Mesothelial cell of epicardium (in vitro differentiated cells): ENCODE data around the gene ADAMTS10. TPM values are rescaled to one million over a fixed set of nuclear protein-coding genes. Genes with fewer than 3 reads are reported as not detected.
"Not testable (repeated sequence)": the region's sequence is repeated elsewhere in the genome, so short reads cannot be mapped to it uniquely, and the experiment has no call there.

Experiments used
- DNase-seq, 2 experiments: peaks; one replicate each; pipeline ENCODE4 v3.0.0; 2021; ENCODE audit warnings: low spot score in 2 of 2; ENCODE audit not compliant: unreplicated experiment in 2 of 2
- H3K27ac Mint-ChIP-seq: 2 replicates; pipeline ENCODE4 v1.8.0; 2021; ENCODE audit warnings: mixed read lengths
- H3K27me3 Mint-ChIP-seq: 2 replicates; pipeline ENCODE4 v1.8.0; 2021; ENCODE audit warnings: low read depth, mixed read lengths
- H3K36me3 Mint-ChIP-seq: 2 replicates; pipeline ENCODE4 v1.8.0; 2021; ENCODE audit warnings: mixed read lengths
- H3K4me1 Mint-ChIP-seq: 2 replicates; pipeline ENCODE4 v1.8.0; 2021; ENCODE audit warnings: mixed read lengths
- H3K4me3 Mint-ChIP-seq: 2 replicates; pipeline ENCODE4 v1.8.0; 2021; ENCODE audit warnings: mild to moderate bottlenecking, moderate library complexity, mixed read lengths
- H3K9me3 Mint-ChIP-seq: 2 replicates; pipeline ENCODE4 v1.8.0; 2021; ENCODE audit warnings: mixed read lengths
- CTCF ChIP-seq: fragments of 200-600 bp; sonication (generic); IDR thresholded peaks from one replicate; pipeline ENCODE4 v1.5.0; 2021; ENCODE audit warnings: antibody characterized with exemption; ENCODE audit not compliant: unreplicated experiment
- total RNA-seq: library from RNA; stranded (reverse); gene quantifications from 3 replicates; pipeline ENCODE4 v1.2.1, GENCODE V29; 2021

The ADAMTS10 gene
- total RNA-seq, 1 donor from 2014 or later, result 182 TPM

GRCh38 chr19:8557642-8558238 is 52.8 kb downstream of the ADAMTS10 start:
- Mint-ChIP-seq H3K27me3 (no peaks in the 10 kb centered on the region), H3K4me1 (no peaks in the 10 kb centered on the region), H3K9me3 (no peaks in the 10 kb centered on the region), H3K27ac (peak overlapping the region; percentile 26), H3K36me3 (no peaks in the 10 kb centered on the region), H3K4me3 (no peak overlapping the region)
- TF ChIP-seq CTCF, result no peak
- DNase-seq, result no peak

DNA sequence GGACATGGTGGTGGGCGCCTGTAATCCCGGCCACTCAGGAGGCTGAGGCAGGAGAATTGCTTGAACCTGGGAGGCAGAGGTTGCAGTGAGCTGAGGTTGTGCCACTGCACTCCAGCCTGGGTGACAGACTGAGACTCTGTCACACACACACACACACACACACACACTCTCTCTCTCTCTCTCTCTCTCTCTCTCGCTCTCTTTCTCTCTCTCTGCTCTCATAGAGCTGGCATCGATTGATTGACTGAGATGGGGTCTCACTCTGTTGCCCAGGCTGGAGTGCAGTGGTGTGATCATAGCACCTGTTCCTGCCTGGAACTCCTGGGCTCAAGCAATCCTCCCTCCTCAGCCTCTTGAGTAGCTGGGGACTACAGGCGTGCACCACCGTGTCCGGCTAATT is 56.8 kb downstream of the ADAMTS10 start:
- H3K36me3 Mint-ChIP-seq, H3K27ac Mint-ChIP-seq, H3K4me1 Mint-ChIP-seq: not testable (repeated sequence)

GRCh38 chr19:8552810-8553209 is 57.7 kb downstream of the ADAMTS10 start:
- Mint-ChIP-seq H3K4me3 (no peak overlapping the region), H3K4me1 (no peaks in the 10 kb centered on the region), H3K36me3 (peaks cover 8% of the 10 kb centered on the region), H3K27ac (no peak overlapping the region), H3K9me3 (no peaks in the 10 kb centered on the region), H3K27me3 (no peaks in the 10 kb centered on the region)
- DNase-seq, result no peak
- no peak for TF ChIP-seq CTCF

More for the DNA sequence above, 56.8 kb downstream of the ADAMTS10 start:
- H3K27me3 Mint-ChIP-seq, H3K4me3 Mint-ChIP-seq, DNase-seq, H3K9me3 Mint-ChIP-seq: not testable (repeated sequence)

- H3K4me1 Mint-ChIP-seq, result no peaks in the 10 kb centered on the region
- no peaks in the 10 kb centered on the region for H3K27me3 Mint-ChIP-seq
- H3K27ac Mint-ChIP-seq, result no peak overlapping the region
- no peak for DNase-seq
- peaks cover 20% of the 10 kb centered on the region for H3K36me3 Mint-ChIP-seq
- H3K9me3 Mint-ChIP-seq, result no peaks in the 10 kb centered on the region
- TF ChIP-seq CTCF, result no peak
- no peak overlapping the region for H3K4me3 Mint-ChIP-seq
Measured at GRCh38 chr19:8550070-8550469, 60.4 kb downstream of the ADAMTS10 start.

- no peaks in the 10 kb centered on the region for H3K4me1 Mint-ChIP-seq
- no peaks in the 10 kb centered on the region for H3K9me3 Mint-ChIP-seq
- H3K27me3 Mint-ChIP-seq, result no peaks in the 10 kb centered on the region
- no peak overlapping the region for H3K4me3 Mint-ChIP-seq
- no peak overlapping the region for H3K27ac Mint-ChIP-seq
- no peak for TF ChIP-seq CTCF
- no peak for DNase-seq
- peaks cover 20% of the 10 kb centered on the region for H3K36me3 Mint-ChIP-seq
Measured at GRCh38 chr19:8545743-8546142, 64.8 kb downstream of the ADAMTS10 start.

DNA sequence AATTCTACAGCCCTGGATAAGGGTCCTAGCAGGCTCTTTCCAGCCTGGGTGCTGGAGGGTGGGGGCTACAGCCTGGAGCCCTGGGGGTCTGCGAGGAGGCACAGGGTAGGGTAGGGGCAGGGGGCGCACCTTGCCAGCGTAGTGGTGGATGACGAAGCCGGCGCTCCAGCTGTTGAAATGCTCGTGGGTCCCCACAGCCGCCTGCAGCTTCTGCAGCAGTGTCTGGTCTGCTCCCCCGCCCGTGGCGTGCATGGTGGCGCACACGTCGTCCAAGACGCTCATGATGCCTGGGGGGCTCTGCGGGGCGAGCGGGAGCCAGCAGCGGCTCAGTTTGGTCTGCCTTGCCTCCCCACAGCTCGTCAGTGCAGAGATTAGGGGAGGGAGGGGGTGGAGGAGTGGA is 66.3 kb downstream of the ADAMTS10 start:
- Mint-ChIP-seq H3K36me3 (peaks cover 20% of the 10 kb centered on the region), H3K27me3 (no peaks in the 10 kb centered on the region), H3K27ac (no peak overlapping the region), H3K4me1 (no peaks in the 10 kb centered on the region), H3K9me3 (no peaks in the 10 kb centered on the region), H3K4me3 (no peak overlapping the region)
- no peak for DNase-seq
- no peak for TF ChIP-seq CTCF
